Measurements from ENCODE around the gene FAM156A. TPM values are rescaled to one million over a fixed set of nuclear protein-coding genes. Genes with fewer than 3 reads are reported as not detected.
A peak's percentile ranks its signal among the peaks of the same experiment; 100 is the strongest.
"Not testable (repeated sequence)": the region's sequence is repeated elsewhere in the genome, so short reads cannot be mapped to it uniquely, and the experiment has no call there.

FAM156A gene
- total and polyA plus RNA-seq, 9 donors, result 8.7 to 24.1 (median 17.2) TPM

GRCh38 chrX:52934704-52935469, 23.4 kb downstream of the FAM156A start:
- H3K27ac ChIP-seq, result peak overlapping the region; percentile 85 to 94
- WGBS, 3 donors, result 0% methylated on average over 48 to 61 of the region's 61 CpGs
- intact Hi-C loops (cut with DNase I), result no loop called here
- no peaks in the 10 kb centered on the region for H3K36me3 ChIP-seq
- no peaks in the 10 kb centered on the region for H3K27me3 ChIP-seq
- H3K9me3 ChIP-seq, result no peaks in the 10 kb centered on the region
- TF ChIP-seq CTCF (IDR thresholded peaks at IDR 0.05) (peak; percentile 99 to 100 (median 100)), EP300 (IDR thresholded peaks at IDR 0.05) (no peak), POLR2A (IDR thresholded peaks at IDR 0.05) (peak; percentile 54)
- peak overlapping the region; percentile 75 for H3K4me3 ChIP-seq
- DNase-seq, result peak; percentile 96 to 99 (median 98)
- peaks cover 3% of the 10 kb centered on the region for H3K4me1 ChIP-seq (ENCODE audit: insufficient read depth)

- peak overlapping the region; percentile 85 to 94 for H3K27ac ChIP-seq
- intact Hi-C loops (cut with DNase I), result no loop called here
- peak overlapping the region; percentile 75 for H3K4me3 ChIP-seq
- TF ChIP-seq POLR2A (IDR thresholded peaks at IDR 0.05) (no peak), CTCF (IDR thresholded peaks at IDR 0.05) (no peak), EP300 (IDR thresholded peaks at IDR 0.05) (no peak)
- no peaks in the 10 kb centered on the region for H3K36me3 ChIP-seq
- peaks cover 3% of the 10 kb centered on the region for H3K4me1 ChIP-seq (ENCODE audit: insufficient read depth)
- H3K27me3 ChIP-seq, result no peaks in the 10 kb centered on the region
- DNase-seq, result peak in 1 of 5 donors; percentile 8
- H3K9me3 ChIP-seq, result no peaks in the 10 kb centered on the region
- 1 to 4% (median 3%) methylated on average over 27 of the region's 27 CpGs for WGBS, 3 donors
Observed at GRCh38 chrX:52933976-52934703, 24.2 kb downstream of the FAM156A start.

- 86 to 93% (median 86%) methylated on average over 2 of the region's 2 CpGs for WGBS, 3 donors
- DNase-seq, result peak in 2 of 5 donors; percentile 10 to 14
Observed at GRCh38 chrX:52933213-52933612, 25.1 kb downstream of the FAM156A start.

GRCh38 chrX:52930214-52930613, 28.1 kb downstream of the FAM156A start:
- H3K36me3 ChIP-seq; intact Hi-C loops (cut with DNase I); H3K9me3 ChIP-seq; H3K27me3 ChIP-seq; H3K4me1 ChIP-seq (ENCODE audit: insufficient read depth); DNase-seq; H3K4me3 ChIP-seq; H3K27ac ChIP-seq: not testable (repeated sequence)
- 76 to 81% (median 81%) methylated on average over 6 of the region's 6 CpGs for WGBS, 3 donors

More at GRCh38 chrX:52933213-52933612, 25.1 kb downstream of the FAM156A start:
- Histone ChIP-seq H3K36me3 (no peaks in the 10 kb centered on the region), H3K27ac (no peak overlapping the region), H3K27me3 (no peaks in the 10 kb centered on the region), H3K9me3 (no peaks in the 10 kb centered on the region), H3K4me1 (ENCODE audit: insufficient read depth) (peaks cover 3% of the 10 kb centered on the region), H3K4me3 (no peak overlapping the region)
- intact Hi-C loops (cut with DNase I), result no loop called here
- TF ChIP-seq EP300 (IDR thresholded peaks at IDR 0.05) (no peak), POLR2A (IDR thresholded peaks at IDR 0.05) (no peak), CTCF (IDR thresholded peaks at IDR 0.05) (no peak)

Measured in ovary (tissue), 9 donors.